ENCODE measurements around the gene DLG2.

DLG2 gene

GRCh38 chr11:83706566-83706965, 1920.6 kb downstream of the DLG2 start:
- TF ChIP-seq, protein P1, sequence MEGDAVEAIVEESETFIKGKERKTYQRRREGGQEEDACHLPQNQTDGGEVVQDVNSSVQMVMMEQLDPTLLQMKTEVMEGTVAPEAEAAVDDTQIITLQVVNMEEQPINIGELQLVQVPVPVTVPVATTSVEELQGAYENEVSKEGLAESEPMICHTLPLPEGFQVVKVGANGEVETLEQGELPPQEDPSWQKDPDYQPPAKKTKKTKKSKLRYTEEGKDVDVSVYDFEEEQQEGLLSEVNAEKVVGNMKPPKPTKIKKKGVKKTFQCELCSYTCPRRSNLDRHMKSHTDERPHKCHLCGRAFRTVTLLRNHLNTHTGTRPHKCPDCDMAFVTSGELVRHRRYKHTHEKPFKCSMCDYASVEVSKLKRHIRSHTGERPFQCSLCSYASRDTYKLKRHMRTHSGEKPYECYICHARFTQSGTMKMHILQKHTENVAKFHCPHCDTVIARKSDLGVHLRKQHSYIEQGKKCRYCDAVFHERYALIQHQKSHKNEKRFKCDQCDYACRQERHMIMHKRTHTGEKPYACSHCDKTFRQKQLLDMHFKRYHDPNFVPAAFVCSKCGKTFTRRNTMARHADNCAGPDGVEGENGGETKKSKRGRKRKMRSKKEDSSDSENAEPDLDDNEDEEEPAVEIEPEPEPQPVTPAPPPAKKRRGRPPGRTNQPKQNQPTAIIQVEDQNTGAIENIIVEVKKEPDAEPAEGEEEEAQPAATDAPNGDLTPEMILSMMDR (IDR thresholded peaks at IDR 0.05; ENCODE audit: low read depth, low read length, missing control alignments) = no peak
- no peak for DNase-seq (ENCODE audit: low read depth)
- no peak overlapping the region for H3K4me3 ChIP-seq (ENCODE audit: low read depth, low read length)

DNA sequence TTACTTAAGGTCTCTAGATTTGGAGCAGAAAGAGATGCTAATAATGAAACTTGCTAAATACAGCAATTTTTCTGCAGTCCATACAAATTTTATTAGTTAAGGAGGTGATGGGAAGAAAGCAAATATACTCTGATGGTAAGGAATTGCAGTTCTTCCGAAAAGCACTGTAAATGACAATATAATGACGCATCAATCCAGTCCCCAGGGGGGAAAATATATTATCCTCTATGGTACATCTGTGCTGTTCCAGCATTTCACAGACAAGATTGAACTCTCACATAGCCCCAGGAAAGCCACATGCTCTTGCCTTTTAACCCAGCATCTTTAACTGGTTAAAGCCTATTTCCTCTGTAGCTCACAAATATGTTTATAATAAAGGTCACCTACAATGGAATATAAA, 1924.3 kb downstream of the DLG2 start:
- DNase-seq (ENCODE audit: low read depth) = no peak
- TF ChIP-seq, protein P1 (IDR thresholded peaks at IDR 0.05; ENCODE audit: low read depth, low read length, missing control alignments) = no peak
- no peak overlapping the region for H3K4me3 ChIP-seq (ENCODE audit: low read depth, low read length)

- TF ChIP-seq, protein P1 (IDR thresholded peaks at IDR 0.05; ENCODE audit: low read depth, low read length, missing control alignments) = no peak
- no peak for DNase-seq (ENCODE audit: low read depth)
- no peak overlapping the region for H3K4me3 ChIP-seq (ENCODE audit: low read depth, low read length)
These were observed 1929.6 kb downstream of the DLG2 start for GRCh38 chr11:83697518-83697917.

GRCh38 chr11:83695046-83695445, 1932.1 kb downstream of the DLG2 start:
- TF ChIP-seq, protein P1 (IDR thresholded peaks at IDR 0.05; ENCODE audit: low read depth, low read length, missing control alignments) = no peak
- no peak for DNase-seq (ENCODE audit: low read depth)
- H3K4me3 ChIP-seq (ENCODE audit: low read depth, low read length) = no peak overlapping the region

DNA sequence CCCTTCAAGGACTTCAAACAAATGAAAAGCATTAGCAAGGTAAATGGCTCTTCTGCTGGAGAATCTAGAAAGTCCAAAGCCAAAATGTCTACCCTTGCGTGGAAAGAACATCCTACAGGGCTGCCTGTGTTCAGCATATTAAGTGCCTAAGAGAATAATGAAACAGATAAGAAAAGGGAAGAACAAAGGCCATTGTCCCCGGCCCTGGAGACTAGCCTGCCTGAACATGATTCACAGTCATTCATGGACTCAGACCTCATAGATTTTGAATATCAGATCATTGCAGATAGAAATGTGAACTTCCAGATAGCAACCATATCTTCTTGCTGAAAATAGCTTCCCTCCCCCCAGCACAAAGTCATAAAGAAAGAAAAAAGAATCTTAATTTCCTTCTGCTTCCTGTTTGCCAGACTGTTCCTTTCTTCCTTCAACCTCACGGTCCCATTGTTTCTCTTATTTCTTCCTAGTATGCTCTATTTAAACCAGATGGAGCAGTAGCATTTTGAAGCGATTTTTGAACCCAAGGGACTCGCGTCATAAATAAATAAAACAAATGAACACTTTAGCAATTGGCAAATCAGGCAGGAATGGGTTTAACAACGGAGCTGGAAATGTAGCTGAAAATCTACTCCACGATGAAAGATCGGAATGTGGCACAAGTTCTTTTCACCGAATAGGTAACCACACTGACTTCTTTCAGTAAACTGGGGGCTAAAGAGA, 1932.8 kb downstream of the DLG2 start:
- no peak overlapping the region for H3K4me3 ChIP-seq (ENCODE audit: low read depth, low read length)
- TF ChIP-seq, protein P1 (IDR thresholded peaks at IDR 0.05; ENCODE audit: low read depth, low read length, missing control alignments) = no peak
- no peak for DNase-seq (ENCODE audit: low read depth)

DNA sequence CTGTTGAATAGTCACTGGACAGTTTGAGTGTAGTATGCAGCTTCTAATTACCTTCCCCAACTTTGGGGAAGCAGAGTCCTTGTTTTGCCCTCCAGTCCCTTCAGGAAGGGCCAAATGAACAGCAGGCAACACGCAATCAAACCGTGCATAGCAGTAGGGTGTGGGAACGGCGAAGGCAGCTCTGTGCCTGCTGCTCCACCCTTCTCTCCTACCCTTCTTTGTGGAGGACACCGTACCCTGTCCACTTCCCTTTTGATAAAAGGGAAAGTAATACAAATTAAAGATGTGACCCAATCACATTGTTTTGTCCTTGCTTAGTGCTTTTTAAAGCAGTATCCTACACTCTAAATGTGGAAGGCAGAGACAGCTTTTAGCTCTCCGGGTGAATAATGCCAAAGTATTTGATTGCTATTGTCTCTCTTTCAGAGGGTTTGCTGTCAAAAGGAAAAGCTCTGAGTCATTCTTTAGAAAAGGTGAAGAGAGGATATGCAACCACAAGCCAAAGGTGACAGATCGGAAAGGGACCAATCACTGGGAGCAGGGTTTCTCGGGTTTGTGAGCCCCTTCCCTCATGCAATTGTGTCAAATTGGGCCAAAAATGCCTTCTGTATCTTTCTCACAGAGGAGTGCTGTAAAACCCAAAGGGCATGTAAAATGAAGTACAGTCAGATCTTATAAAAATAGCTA, 1933.7 kb downstream of the DLG2 start:
- TF ChIP-seq, protein P1 (IDR thresholded peaks at IDR 0.05; ENCODE audit: low read depth, low read length, missing control alignments) = no peak
- H3K4me3 ChIP-seq (ENCODE audit: low read depth, low read length) = no peak overlapping the region
- no peak for DNase-seq (ENCODE audit: low read depth)

Data from GM12864 (cell line).